Measurements from ENCODE around the gene EVC2.

Gene EVC2

GRCh38 chr4:5568931-5569330 is 139.4 kb downstream of the EVC2 start:
- no peaks in the 10 kb centered on the region for H3K9me3 ChIP-seq
- no peaks in the 10 kb centered on the region for H3K27me3 ChIP-seq
- H3K4me1 ChIP-seq (ENCODE audit: control insufficient read depth in 1 of 2, insufficient read depth in 1 of 2, low read depth in 1 of 2, low read length in 1 of 2): no peaks in the 10 kb centered on the region
- TF ChIP-seq CTCF (IDR thresholded peaks at IDR 0.05): no peak
- no peak overlapping the region for H3K4me3 ChIP-seq (ENCODE audit: low read depth in 1 of 2, low read length in 1 of 2)
- H3K27ac ChIP-seq: no peak overlapping the region
- no peaks in the 10 kb centered on the region for H3K36me3 ChIP-seq

- Histone ChIP-seq H3K27me3 (no peaks in the 10 kb centered on the region), H3K9me3 (no peaks in the 10 kb centered on the region), H3K4me1 (ENCODE audit: control insufficient read depth in 1 of 2, insufficient read depth in 1 of 2, low read depth in 1 of 2, low read length in 1 of 2) (no peaks in the 10 kb centered on the region), H3K27ac (no peak overlapping the region), H3K36me3 (no peaks in the 10 kb centered on the region), H3K4me3 (ENCODE audit: low read depth in 1 of 2, low read length in 1 of 2) (no peak overlapping the region)
- TF ChIP-seq CTCF (IDR thresholded peaks at IDR 0.05): no peak
These were observed 140.0 kb downstream of the EVC2 start for GRCh38 chr4:5568336-5568735.

GRCh38 chr4:5566991-5567390 is 141.4 kb downstream of the EVC2 start:
- no peak for TF ChIP-seq CTCF (IDR thresholded peaks at IDR 0.05)
- Histone ChIP-seq H3K27ac (no peak overlapping the region), H3K4me1 (ENCODE audit: control insufficient read depth in 1 of 2, insufficient read depth in 1 of 2, low read depth in 1 of 2, low read length in 1 of 2) (no peaks in the 10 kb centered on the region), H3K4me3 (ENCODE audit: low read depth in 1 of 2, low read length in 1 of 2) (no peak overlapping the region), H3K27me3 (no peaks in the 10 kb centered on the region), H3K36me3 (no peaks in the 10 kb centered on the region), H3K9me3 (no peaks in the 10 kb centered on the region)

- no peaks in the 10 kb centered on the region for H3K4me1 ChIP-seq (ENCODE audit: control insufficient read depth in 1 of 2, insufficient read depth in 1 of 2, low read depth in 1 of 2, low read length in 1 of 2)
- no peak overlapping the region for H3K4me3 ChIP-seq (ENCODE audit: low read depth in 1 of 2, low read length in 1 of 2)
- no peaks in the 10 kb centered on the region for H3K9me3 ChIP-seq
- no peaks in the 10 kb centered on the region for H3K36me3 ChIP-seq
- no peak for TF ChIP-seq CTCF (IDR thresholded peaks at IDR 0.05)
- no peak overlapping the region for H3K27ac ChIP-seq
- no peaks in the 10 kb centered on the region for H3K27me3 ChIP-seq
These were observed 141.8 kb downstream of the EVC2 start for GRCh38 chr4:5566526-5566925.

- no peaks in the 10 kb centered on the region for H3K36me3 ChIP-seq
- TF ChIP-seq CTCF (IDR thresholded peaks at IDR 0.05): no peak
- no peaks in the 10 kb centered on the region for H3K9me3 ChIP-seq
- H3K27ac ChIP-seq: no peak overlapping the region
- no peaks in the 10 kb centered on the region for H3K27me3 ChIP-seq
- no peak overlapping the region for H3K4me3 ChIP-seq (ENCODE audit: low read depth in 1 of 2, low read length in 1 of 2)
- H3K4me1 ChIP-seq (ENCODE audit: control insufficient read depth in 1 of 2, insufficient read depth in 1 of 2, low read depth in 1 of 2, low read length in 1 of 2): no peaks in the 10 kb centered on the region
These were observed 144.5 kb downstream of the EVC2 start for GRCh38 chr4:5563856-5564255.

- H3K27ac ChIP-seq: no peak overlapping the region
- H3K4me1 ChIP-seq (ENCODE audit: control insufficient read depth in 1 of 2, insufficient read depth in 1 of 2, low read depth in 1 of 2, low read length in 1 of 2): no peaks in the 10 kb centered on the region
- H3K4me3 ChIP-seq (ENCODE audit: low read depth in 1 of 2, low read length in 1 of 2): no peak overlapping the region
- H3K36me3 ChIP-seq: no peaks in the 10 kb centered on the region
- no peaks in the 10 kb centered on the region for H3K9me3 ChIP-seq
- H3K27me3 ChIP-seq: no peaks in the 10 kb centered on the region
- no peak for TF ChIP-seq CTCF (IDR thresholded peaks at IDR 0.05)
These were observed 145.9 kb downstream of the EVC2 start for GRCh38 chr4:5562476-5562875.
